Fibroblast of lung (primary cell): ENCODE results near the gene PPP1R14D.

ENCODE experiments used
- CTCF ChIP-seq, 2 donors: IDR thresholded peaks in 1 of 2; conservative IDR thresholded peaks in 1 of 2; 1 replicate in 1 of 2; 2 replicates in 1 of 2; pipeline ENCODE4 v1.5.1; 2011 to 2012; ENCODE audit warnings: low read length in 2 of 2, control low read depth in 1 of 2, inconsistent platforms in 1 of 2, low read depth in 1 of 2, mild to moderate bottlenecking in 1 of 2
- EZH2 ChIP-seq: IDR thresholded peaks from 2 replicates; pipeline ENCODE4 v1.5.1; 2012; ENCODE audit warnings: low read length, control low read depth, mild to moderate bottlenecking; ENCODE audit errors: missing control alignments

GRCh38 chr15:40869686-40870085, 41.2 kb upstream of the PPP1R14D start:
- TF ChIP-seq CTCF (conservative IDR thresholded peaks at IDR 0.05 in 1 of 2, IDR thresholded peaks at IDR 0.05 in 1 of 2; ENCODE audit: low read depth in 1 of 2, low read length in 2 of 2) (no peak), EZH2 (no peak)
